Measurements from ENCODE around the gene KRTAP16-1.
"Not testable (repeated sequence)": the region's sequence is repeated elsewhere in the genome, so short reads cannot be mapped to it uniquely, and the experiment has no call there.

Gene KRTAP16-1

GRCh38 chr17:41301204-41301790 lies 7.8 kb downstream of the KRTAP16-1 start:
- no peak for DNase-seq

GRCh38 chr17:41298458-41299135 lies 10.5 kb downstream of the KRTAP16-1 start:
- no peak for DNase-seq

GRCh38 chr17:41296846-41297245 lies 12.3 kb downstream of the KRTAP16-1 start:
- DNase-seq: no peak

GRCh38 chr17:41294016-41294415 lies 15.1 kb downstream of the KRTAP16-1 start:
- DNase-seq: no peak

- DNase-seq: no peak
Observed at GRCh38 chr17:41287050-41287449, 22.1 kb downstream of the KRTAP16-1 start.

- no peak for DNase-seq
Observed at GRCh38 chr17:41284546-41284945, 24.6 kb downstream of the KRTAP16-1 start.

DNA sequence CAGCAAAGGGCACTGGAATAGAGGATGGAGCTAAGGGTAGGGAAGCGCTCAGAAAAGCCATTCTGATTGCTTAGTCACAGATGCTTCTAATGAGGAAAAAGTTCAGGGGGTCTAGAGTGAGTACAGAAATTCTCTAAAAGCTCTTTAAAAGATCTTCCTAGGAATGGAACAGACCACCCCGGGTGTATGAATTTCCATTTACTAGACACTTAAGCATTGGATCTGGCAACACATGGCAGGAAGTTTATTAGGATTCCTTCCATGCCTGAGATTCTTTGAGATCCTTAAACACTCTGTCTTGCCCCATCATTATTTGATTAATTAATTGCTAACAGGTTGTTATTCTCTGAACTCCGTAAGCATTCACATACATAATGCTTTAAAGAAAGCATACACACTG lies 25.1 kb downstream of the KRTAP16-1 start:
- DNase-seq: no peak

GRCh38 chr17:41278176-41278955 lies 30.7 kb downstream of the KRTAP16-1 start:
- DNase-seq: no peak

- not testable (repeated sequence) for DNase-seq
Observed at GRCh38 chr17:41275648-41276190, 33.4 kb downstream of the KRTAP16-1 start, which contains the start of gene KRTAP9-7. Gene KRTAP9-7, plus strand, starts transcription at chr17:41275698. Its CDS starts 0 bp downstream, at chr17:41275698.

DNA sequence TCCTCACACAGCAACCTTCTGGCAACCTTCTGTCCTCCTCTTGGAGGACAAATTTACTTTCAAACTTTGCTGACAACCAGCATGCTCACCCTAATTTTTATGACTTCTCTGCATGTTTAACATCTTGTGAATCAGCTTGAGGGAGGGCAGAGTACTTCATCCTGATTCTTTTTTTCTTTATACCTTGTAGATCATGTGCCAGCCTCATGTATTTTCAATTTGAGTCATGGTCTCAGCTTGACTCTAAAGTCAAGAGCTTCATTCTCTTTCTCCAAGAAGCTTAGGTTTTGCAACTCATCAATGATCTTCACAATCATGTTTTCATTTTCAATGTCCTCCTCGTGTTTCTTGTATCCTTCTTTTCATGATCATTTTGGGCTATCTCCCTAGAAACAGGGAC lies 37.3 kb downstream of the KRTAP16-1 start:
- DNase-seq: no peak

- not testable (repeated sequence) for DNase-seq
Observed at GRCh38 chr17:41271323-41271722, 37.8 kb downstream of the KRTAP16-1 start.

DNA sequence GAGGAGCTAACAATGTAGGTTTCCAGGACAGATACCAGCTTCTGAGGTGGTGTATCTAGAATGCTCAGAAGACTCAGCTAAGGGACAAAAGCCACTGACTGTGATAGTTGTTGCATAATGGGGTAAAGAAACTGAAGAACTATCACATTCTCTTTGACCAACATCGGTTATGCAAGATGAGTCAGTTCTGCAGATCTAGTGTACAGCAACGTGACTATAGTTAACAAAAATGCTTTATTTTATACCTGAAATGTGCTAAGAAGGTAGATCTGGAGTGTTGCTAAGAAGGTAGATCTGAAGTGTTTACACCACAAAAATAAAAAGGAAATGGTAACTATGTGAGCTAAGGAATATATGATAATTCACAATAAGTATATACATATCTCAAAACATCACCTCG lies 41.4 kb downstream of the KRTAP16-1 start:
- no peak for DNase-seq

DNA sequence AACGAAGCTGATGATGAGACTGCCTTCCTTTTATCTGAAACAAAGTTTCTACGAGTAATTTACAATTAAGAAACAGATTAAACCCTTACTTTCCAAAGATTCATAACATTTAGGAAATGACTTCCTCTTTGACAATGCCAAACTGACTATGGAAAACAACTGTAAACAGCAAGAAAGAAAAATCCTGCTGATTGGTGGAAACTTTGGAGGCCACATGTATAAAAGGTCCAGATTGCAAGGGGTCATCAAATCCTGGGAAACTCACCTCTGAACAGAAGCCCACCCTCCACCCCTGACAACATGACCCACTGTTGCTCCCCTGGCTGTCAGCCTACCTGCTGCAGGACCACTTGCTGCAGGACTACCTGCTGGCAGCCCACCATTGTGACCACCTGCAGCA lies 44.0 kb downstream of the KRTAP16-1 start, which contains the start of gene KRTAP9-6:
Gene KRTAP9-6, plus strand, starts transcription at position 301 of the 400 bp plus-strand sequence. Its CDS starts 0 bp downstream, at position 301.
- no peak for DNase-seq

- DNase-seq: no peak
Observed at GRCh38 chr17:41264599-41264998, 44.5 kb downstream of the KRTAP16-1 start.

GRCh38 chr17:41263212-41263611 lies 45.9 kb downstream of the KRTAP16-1 start:
- DNase-seq: no peak

DNA sequence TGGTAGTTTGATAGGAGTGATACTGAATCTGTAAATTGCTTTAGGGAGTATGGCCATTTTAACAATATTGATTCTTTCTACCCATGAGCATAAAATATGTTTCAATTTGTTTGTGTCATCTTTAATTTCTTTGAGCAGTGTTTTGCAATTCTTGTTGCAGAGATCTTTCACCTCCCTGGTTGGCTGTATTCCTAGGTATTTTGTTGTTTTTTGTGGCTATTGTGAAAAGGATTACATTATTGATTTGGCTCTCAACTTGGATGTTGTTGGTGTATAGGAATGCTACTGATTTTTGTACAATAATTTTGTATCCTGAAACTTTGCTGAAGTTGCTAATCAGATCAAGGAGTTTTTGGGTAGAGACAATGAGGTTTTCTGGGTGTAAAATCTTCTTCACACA lies 50.7 kb downstream of the KRTAP16-1 start:
- no peak for DNase-seq

Measured in NCI-H187 treated with DMSO at 0.1 percent for 48 hours (cell line).